DMS53 treated with DMSO at 0.1 percent for 48 hours (cell line): ENCODE data around the gene COQ4.
A peak's percentile ranks its signal among the peaks of the same experiment; 100 is the strongest.

Source experiments
- DNase-seq: peaks from one replicate; lab custom pipeline; 2025; ENCODE audit not compliant: unreplicated experiment; lab: John Stamatoyannopoulos, UW

COQ4 gene

DNA sequence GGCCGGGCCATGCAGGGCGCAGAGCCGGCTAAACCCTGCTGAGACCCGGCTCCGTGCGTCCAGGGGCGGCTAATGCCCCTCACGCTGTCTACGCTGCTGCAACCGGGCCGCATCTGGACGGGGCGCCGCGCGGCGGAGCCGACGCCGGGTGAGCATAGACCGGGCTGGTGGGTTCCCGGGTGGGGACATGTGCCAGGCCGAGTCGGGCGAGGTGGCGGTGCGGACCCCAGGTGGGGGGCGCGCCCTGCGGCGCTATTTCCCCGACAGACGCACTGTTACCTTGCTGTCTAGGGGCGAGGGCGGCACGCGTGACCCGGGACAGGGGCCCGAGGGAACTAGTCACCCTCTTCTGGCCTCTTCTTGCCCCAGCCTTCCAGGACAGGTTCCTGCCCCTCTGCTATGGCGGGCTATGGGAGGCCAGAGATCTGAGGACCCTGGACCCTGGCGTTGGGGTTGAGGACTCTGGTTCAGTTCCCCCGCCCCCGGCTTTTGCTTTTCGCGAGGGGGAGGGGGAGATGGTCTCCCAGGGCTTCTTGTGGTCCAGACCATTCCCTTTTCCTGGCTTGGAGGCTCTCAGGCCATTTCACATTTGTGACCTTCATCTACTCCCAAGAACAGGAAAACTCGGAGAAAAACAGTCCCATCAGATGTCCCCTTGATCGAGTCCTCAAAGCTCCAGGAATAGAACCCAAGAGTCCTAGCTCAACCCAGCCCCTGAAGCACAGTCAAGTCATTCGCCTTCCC, 18.2 kb downstream of the COQ4 start:
- DNase-seq = peak; percentile 18

GRCh38 chr9:128341435-128341849, 18.8 kb downstream of the COQ4 start:
- peak; percentile 71 for DNase-seq

GRCh38 chr9:128342971-128343680, 20.5 kb downstream of the COQ4 start:
- DNase-seq = no peak

DNA sequence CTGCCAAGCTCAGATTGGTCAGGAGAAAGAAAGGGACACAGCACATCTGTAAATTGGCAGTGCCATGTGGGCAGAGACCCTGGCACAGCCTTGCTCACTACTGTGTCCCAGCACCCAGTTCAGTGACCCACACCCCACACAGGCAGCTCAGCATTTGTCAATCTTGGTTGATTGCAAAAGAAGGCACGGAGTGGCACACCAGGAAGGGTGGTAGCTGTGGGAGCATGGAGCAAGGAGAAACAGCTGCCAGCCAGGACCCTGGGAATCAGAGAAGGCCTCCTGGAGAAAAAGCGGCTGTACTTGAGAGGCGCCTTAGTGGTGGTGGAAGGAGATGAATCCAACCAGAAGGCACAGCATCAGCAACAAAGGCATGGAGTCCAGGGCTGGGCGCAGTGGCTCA, 21.2 kb downstream of the COQ4 start:
- no peak for DNase-seq

- DNase-seq = no peak
These were observed 22.4 kb downstream of the COQ4 start for GRCh38 chr9:128344931-128345605.

DNA sequence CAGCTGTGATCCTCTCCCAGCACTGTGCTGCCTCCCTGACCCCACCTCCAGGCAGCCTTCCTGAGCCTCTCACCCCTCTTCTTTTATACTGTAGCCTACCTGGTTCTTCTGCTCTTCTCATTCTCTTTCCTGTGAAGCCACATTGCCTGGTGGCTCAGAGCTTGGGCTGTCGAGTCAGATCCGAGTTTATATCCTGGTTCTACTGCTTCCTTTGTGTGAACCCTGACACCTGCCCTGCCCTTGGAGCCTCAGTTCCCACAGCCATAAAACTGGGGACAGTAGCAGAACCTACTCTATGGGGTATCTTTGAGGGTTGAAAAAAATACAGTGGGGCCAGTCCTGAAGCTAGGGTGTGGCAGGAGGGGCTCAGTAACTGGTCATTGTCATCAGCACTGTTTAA, 26.5 kb downstream of the COQ4 start:
- DNase-seq = no peak

DNA sequence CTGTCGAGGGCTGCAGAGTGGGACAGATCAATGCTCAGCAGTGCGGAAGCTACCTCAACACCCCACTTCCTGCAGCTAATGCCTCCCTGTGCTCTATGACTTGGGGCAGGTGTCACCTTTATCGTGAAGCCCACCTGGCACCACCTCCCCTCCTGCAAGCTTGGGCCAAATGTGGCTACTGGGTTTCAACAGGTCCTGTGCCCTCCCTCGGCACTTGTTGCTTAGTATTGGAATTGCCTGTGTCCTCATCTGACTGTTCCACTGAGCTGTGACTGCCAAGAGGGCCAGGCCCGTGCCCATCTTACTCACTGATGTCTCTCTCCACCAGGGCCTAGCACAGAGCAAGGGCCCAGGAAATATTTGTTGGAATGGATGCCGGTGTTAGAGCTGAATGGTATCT, 27.1 kb downstream of the COQ4 start:
- DNase-seq = no peak

DNA sequence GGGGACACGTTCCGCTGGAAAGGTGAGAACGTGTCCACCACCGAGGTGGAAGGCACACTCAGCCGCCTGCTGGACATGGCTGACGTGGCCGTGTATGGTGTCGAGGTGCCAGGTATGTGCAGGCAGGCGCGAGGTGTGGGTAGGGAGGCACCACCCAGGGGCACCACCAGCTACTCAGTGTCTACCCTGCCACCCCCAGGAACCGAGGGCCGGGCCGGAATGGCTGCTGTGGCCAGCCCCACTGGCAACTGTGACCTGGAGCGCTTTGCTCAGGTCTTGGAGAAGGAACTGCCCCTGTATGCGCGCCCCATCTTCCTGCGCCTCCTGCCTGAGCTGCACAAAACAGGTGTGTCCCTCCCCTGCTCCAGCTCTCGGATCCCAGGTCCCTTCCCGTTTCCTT, 32.8 kb downstream of the COQ4 start:
- no peak for DNase-seq

DNA sequence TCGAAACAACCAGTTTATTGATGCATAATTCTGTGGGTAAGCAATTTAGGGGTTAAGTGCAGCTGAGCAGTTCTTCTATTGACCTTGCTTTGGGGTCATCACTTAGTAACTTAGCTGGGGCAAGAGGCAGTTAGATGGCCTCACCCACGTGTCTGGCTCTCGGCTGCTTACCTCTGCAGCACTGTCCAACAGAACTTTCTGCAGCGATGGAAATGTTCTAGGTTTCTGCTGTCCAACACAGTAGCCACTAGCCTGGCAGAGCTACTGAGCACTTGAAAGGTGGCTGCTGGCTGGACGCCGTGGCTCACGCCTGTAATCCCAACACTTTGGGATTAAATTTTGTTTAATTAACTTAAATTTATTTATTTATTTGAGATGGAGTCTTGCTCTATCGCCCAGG, 35.5 kb downstream of the COQ4 start:
- DNase-seq = no peak

GRCh38 chr9:128358861-128359260, 36.2 kb downstream of the COQ4 start:
- no peak for DNase-seq

DNA sequence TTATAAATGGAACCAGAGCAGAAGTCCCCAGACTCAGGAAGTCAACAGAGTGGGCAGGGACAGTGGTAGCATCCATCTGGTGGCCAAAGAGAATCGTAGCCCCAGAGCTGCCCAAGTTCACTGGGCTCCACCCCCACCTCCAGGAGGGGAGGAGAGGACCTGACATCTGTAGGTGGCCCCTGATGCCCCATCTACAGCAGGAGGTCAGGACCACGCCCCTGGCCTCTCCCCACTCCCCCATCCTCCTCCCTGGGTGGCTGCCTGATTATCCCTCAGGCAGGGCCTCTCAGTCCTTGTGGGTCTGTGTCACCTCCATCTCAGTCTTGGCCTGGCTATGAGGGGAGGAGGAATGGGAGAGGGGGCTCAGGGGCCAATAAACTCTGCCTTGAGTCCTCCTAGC, 38.2 kb downstream of the COQ4 start:
- DNase-seq = no peak

DNA sequence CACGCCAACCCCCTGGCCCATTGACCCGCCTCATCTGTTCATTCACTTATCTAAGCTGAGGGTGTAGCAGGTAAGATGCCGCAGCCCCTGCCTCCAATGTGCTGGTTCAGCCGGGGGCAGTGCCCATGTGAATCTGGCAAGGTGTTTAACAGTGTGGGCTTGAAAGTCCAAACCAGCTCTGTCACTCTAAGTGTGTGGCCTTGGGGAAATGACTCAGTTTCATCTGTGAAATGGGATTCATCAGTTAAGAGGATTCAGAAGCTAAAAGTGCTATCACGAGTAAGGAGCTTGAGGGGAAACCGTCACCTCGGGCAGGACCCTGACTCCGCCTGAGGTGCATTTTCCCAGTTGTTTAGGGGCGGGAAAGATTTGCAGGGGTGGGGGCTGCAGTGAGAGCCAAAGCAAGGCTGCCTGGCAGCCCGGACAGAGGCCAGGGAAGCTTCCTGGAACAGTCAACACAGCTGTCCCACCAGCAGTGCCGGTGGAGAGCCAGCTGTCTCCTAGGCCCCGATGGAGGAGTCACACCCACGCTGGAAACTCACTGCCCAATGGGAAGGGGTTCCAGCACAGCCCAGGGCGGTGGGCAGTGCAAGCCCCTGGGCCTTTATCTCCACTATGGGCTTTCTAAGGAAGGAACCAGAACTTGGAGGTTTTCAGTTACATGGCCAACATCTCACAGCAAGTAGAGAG, 38.8 kb downstream of the COQ4 start:
- no peak for DNase-seq

GRCh38 chr9:128361986-128362646, 39.5 kb downstream of the COQ4 start:
- DNase-seq = peak; percentile 81

DNA sequence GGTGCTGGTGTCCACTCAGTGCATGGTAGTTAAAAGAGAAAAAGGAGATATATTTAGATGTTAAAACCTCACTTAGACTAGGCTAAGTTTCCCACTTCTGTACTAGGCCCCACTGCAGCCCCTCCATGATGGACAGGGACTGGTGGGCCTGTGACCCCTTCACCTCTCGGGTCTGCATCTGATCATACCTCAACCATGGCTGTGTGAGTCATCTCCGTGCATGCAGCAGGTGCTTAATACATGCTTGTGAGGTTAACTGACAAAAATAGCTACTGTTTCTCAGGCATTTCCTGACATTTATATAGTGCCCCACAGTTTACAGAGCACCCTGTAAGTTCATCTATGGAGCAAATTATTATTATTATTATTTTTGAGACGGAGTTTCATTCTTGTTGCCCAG, 40.1 kb downstream of the COQ4 start:
- no peak for DNase-seq

GRCh38 chr9:128365525-128365924, 42.9 kb downstream of the COQ4 start:
- no peak for DNase-seq

GRCh38 chr9:128369024-128369706, 46.5 kb downstream of the COQ4 start:
- no peak for DNase-seq

GRCh38 chr9:128370367-128370751, 47.7 kb downstream of the COQ4 start:
- no peak for DNase-seq

GRCh38 chr9:128370752-128371629, 48.4 kb downstream of the COQ4 start, which contains the start of gene URM1:
Gene URM1 (plus strand): TSS chr9:128371374. CDS start chr9:128371381, 7 bp downstream.
- DNase-seq = peak; percentile 94

DNA sequence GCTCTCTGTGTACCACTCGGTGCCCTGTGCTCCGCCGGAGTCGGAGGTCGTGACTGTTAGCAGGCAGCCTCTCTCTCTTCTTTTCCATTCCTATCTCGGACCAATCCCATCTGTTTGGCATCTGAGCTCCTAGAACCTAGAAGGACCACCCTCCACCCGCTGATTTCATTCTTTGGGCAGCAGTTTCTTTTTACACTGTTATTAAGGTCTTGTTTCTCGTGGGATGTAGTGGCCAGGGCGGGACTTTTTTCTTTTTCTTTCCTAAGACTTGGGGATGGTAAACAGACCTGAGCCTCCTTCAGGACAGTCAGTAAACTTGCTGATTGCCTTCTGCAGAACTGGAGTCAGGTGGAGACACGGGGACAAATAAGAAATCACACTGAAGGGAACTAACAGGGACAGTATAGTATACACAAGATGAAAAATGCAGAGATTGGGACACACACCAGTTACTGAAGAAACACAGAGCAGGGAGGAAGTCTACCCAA, 49.0 kb downstream of the COQ4 start:
- no peak for DNase-seq
